HG03060 (cell line): ENCODE measurements around the gene NFE2L1.
"Not testable (repeated sequence)": the region's sequence is repeated elsewhere in the genome, so short reads cannot be mapped to it uniquely, and the experiment has no call there.

Experiments used
- ATAC-seq: cut with Tn5 transposase; IDR thresholded peaks from one replicate; pipeline ENCODE4 v1.9.1; 2021; ENCODE audit warnings: low read depth, moderate number of reproducible peaks; ENCODE audit not compliant: unreplicated experiment

Gene NFE2L1

GRCh38 chr17:48023400-48024148, 24.6 kb upstream of the NFE2L1 start:
- no peak for ATAC-seq

DNA sequence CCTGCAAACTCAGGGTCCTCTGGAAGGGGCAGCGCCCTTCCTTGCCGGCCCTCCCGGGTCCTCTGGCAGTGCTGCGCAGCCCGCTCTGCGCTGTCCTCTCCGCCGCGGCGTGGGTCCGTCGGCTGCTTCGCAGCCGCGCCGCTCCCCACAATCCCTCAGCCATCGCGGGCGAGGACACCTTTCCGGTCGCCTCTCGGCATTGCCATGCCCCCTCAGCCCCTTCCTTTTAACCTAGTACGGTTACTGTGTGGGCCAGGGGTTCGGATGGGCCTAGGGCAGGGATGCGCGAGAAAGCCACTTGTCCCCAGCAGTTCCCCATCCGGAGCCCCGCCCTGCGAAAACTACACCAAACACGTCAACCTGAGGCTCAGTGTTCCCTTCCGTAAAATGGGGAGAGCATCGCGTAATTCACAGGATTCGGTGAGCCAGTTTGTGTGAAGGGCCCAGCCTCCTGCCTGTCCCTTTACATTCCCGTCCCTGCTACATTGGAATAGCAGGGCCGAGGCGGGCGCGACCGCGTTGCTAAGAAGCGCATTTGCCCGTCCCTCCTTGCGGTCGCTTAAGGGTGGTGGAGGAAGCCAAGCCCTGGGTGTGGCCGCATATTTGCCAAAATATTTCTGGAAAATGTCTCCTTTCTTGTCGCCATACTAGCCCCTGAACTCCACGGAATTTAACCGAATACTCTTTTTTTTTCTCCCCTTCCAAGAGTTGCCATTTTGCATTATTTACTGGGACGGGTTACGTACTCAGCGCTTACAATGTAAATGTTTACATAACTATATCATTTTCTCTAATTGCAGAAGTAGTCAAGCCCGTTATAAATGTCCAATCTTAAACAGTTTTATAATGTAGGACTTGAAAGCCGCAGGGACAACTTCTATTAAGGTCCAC, 23.8 kb upstream of the NFE2L1 start:
- ATAC-seq, result no peak

DNA sequence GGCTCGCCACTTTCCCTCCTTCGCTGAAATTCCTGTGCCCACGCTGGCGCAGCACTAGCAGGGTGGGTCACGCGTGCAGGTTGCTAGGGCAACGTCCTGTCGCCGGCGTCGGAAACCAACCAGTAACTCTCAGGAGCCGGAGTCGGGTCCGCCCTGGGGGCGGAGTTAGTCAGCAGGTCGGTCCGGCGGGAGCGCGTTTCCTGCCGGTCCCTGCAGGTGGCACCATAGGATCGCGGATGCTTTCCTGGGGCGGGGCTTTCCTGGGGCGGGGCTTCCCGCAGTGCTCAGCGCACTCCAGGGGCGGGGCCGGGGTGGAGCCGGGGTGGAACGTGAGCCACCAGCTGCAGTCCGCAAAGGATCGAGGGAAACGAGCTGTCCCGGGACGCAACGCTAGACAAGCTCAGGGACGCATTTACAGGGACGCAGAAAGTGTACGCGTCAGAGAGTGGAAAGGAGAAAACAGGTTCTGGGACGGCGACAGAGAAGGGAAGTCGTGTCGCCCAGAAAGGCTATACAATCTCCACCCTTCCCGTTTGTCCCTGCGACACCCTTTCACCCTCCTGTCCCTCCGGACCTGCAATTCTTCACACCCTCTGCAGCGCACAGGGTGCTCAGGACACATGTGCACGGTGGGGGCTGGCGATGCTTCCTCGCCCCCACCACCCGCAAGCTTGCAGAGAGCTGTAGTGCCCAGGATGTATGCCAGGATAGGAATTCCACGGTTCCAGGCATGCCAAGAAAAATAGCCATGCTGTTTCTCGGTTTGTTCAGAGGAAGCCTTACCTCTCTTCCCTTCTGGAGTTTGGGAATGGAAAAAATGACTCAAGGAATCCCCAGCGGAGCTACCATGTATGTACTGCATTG, 22.9 kb upstream of the NFE2L1 start:
- peak; percentile 68 for ATAC-seq

DNA sequence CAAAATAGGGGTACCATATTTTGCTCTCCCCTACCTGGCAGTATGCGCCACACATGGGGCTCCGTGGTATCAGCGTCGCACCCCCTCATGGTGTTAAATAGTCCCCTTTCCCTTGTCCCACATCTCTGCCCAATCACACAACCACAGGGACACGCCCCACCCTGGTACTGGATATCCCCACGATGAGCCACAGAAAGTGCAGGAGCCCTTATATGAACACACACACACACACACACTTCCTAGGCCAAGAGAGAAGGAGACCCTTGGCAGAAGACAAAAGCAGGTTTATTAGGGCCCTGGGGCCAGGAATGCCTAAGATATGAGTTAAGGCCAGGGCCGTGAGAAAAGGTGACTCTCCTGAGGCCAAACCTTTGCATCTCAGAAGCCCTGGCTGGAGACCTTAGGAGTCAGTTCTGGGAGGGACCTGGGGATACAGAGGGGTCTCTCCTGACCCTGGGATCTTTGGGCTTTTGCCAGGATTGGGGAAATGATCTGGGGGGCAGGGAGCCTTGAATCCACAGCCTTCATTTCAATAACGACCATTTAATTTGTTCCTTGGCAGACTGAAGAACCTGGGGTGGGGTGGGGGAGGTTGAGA, 22.2 kb upstream of the NFE2L1 start:
- ATAC-seq, result no peak

DNA sequence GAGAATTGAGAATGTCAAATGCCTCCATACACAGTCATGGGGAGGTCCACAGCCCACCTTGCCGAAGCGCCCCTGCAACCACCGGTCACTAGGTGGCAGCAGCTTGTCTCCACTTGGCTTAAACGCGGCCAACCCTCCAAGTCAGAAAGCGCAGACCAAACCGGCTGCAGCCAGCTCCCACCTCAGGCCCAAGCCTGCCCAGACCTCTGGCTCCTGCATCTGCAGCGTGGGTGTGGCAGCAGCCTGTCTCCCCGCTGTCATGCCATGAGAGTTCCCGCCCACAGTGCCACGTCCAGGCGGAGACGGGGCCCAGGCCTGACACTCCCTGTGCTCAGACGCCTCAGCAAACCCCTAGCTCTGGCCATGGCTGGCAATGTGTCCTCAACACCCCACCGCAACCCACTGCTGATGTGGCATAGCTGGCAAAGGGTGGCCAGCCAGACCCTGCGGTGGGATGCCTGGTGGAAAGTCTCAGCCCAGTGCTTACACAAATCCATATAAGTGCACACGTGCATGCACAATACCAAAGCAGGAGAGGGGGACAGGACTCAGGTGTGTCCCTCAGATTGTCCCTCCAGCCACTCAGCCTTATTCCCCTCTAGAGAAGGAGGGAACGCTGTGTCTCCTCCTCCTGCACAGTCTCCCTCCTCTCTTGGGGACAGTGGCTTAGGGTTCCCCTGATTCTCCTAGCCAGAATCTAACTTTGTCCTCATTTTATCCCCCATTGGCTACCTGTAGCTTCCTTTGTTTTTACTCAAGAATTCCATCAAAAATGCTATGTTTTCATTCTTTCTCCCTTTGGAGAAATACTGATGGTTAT, 21.4 kb upstream of the NFE2L1 start:
- no peak for ATAC-seq

GRCh38 chr17:48027322-48027981, 20.7 kb upstream of the NFE2L1 start:
- no peak for ATAC-seq

DNA sequence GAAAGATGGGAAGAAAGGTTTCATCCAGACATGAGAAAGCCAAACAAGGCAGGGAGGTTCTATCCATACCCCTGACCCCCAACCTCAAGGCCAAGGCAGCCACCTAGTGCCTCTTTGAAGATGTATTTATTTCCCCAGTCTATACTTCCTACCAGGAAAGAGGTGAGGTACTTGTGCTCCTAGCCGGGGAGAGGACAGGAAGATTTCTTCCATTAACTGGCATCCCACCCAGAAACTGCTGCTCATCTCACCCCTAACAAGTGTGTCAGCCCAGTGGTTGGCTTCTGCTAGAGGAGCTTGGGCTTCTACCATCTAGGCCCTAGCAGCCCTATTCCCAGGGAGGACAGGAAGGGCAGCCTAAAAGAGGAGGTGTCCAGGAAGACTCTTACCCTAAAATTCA, 19.4 kb upstream of the NFE2L1 start:
- ATAC-seq, result no peak

DNA sequence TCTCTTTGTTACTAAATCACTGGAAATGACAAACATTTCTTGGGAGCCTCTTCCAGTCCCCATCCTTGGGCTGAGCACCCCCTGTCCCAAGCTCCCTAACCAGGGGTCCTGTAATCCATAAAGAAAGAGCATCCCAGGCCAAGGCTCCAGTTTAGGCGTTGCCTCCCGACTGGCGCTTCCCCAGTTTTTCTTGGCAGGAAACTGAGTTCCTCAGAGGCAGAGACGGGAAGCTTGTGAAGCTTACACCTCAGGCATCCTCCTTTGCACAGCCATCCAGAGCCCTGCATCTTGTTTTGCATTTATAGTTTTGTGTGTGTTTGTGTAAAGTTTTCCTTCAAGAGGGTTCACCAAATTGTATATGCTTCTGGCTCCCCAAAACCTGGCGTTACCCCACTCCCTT, 17.6 kb upstream of the NFE2L1 start:
- no peak for ATAC-seq

- ATAC-seq, result no peak
Observed at GRCh38 chr17:48031966-48032365, 16.2 kb upstream of the NFE2L1 start.

GRCh38 chr17:48034734-48035133, 13.4 kb upstream of the NFE2L1 start:
- not testable (repeated sequence) for ATAC-seq

DNA sequence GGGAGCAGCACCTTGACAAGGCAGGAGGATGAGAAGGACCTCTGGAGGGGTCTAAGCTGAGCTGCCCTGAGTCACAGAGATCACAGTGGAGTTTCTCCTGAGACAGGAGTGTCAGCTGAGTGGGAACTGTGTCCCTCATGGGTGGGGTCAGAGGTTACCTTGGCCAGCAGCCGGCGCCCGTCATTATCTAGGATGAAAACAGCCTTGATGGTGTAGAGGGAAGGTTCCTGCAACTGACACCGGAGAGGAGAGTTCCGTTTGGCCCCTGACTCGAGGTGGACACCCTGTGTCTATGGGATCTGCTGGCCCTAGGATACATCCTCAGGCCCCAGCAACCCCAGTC, 11.5 kb upstream of the NFE2L1 start:
- ATAC-seq, result no peak

GRCh38 chr17:48037036-48037837, 10.9 kb upstream of the NFE2L1 start, which contains the start of gene COPZ2:
Gene COPZ2 (minus strand): TSS chr17:48037797. CDS start chr17:48037777, 20 bp downstream.
- ATAC-seq, result no peak

- no peak for ATAC-seq
Observed at GRCh38 chr17:48037838-48038323, 10.3 kb upstream of the NFE2L1 start.

DNA sequence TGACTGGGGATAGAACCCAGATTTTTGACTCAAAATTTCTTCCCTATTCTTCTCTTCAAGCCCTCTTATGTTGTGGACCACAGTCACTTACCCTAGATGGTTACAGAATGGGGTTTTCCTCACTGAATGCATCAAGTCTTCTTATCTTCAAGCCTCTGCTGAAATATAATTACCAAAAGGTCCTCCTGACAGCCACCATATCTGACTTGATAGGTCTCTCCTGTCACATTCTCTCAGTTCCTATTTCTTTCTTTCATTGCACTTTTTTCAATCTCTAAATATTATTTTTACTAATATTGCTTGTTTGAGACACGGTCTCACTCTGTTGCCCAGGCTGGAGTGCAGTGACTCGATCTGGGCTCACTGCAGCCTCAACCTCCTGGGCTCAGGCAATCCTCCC, 9.5 kb upstream of the NFE2L1 start:
- no peak for ATAC-seq

DNA sequence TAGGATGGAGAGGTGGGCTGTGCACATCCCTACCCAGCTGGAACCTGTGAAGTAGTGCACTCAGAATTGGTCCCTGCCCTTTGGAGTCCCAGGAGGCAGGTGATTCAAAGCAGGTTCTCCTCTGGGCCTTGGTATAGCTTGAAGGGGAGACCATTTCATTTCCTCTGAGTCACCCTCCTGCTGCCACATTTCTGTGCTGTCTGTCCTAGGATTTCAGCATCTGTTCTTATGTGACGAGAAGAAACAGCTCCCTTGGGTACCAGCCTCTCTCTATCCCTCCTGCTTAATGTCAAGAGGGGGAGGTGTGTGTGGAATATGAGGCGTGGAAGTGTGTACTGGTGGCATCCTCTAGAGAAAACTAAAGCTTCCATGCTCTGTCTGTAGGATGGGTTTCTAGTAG, 5.0 kb upstream of the NFE2L1 start:
- no peak for ATAC-seq

GRCh38 chr17:48044851-48045250, 3.3 kb upstream of the NFE2L1 start:
- no peak for ATAC-seq

- no peak for ATAC-seq
Observed at GRCh38 chr17:48045316-48046001, 2.7 kb upstream of the NFE2L1 start.

DNA sequence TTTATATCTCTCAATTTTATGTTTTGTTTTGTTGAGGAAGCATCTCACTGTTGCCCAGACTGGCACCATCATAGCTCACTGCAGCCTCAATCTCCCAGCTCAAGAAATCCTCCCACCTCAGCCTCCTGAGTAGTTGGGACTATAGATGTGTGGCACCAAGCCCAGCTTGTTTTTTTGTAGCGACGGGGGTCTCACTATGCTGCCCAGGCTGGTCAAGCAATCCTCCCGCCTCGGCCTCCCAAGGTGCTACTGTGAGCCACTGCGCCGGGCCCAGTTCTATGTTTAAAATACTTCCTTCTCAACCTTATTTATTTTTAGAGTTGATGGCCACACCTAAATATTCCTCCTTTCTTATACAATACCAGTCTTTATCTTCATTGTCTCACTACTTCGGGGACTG, 1.9 kb upstream of the NFE2L1 start:
- no peak for ATAC-seq
